Mucosa of descending colon (tissue), 3 donors: Measurements from ENCODE around the gene CDS2. TPM values are rescaled to one million over a fixed set of nuclear protein-coding genes. Genes with fewer than 3 reads are reported as not detected.

Source experiments
- ATAC-seq: fragments of 200-7000 bp; cut with Tn5 transposase; one replicate; pipeline ENCODE4 v1.9.1; 2020; ENCODE audit warnings: mild to moderate bottlenecking, moderate library complexity
- DNase-seq, 3 donors: peaks; one replicate each; pipeline ENCODE4 v3.0.0-alpha.2; 2020
- H3K36me3 ChIP-seq: fragments of 200-600 bp; one replicate; pipeline ENCODE4 v1.8.0; 2021; ENCODE audit warnings: low read depth, mild to moderate bottlenecking
- H3K4me1 ChIP-seq: fragments of 200-600 bp; one replicate; pipeline ENCODE4 v1.8.0; 2021; ENCODE audit warnings: low read depth, mild to moderate bottlenecking
- H3K4me3 ChIP-seq: fragments of 200-600 bp; one replicate; pipeline ENCODE4 v1.8.0; 2021; ENCODE audit warnings: mild to moderate bottlenecking
- H3K9me3 ChIP-seq: fragments of 200-600 bp; one replicate; pipeline ENCODE4 v1.8.0; 2021; ENCODE audit warnings: mild to moderate bottlenecking
- CTCF ChIP-seq: fragments of 200-600 bp; IDR thresholded peaks from one replicate; pipeline ENCODE4 v1.8.0; 2022; ENCODE audit warnings: antibody characterized with exemption, mild to moderate bottlenecking
- intact Hi-C, 2 donors: fragments of 100-400 bp; cut with DNase I in 1 of 2; cut with micrococcal nuclease in 1 of 2; formaldehyde crosslinking; loops; one replicate each; pipeline versions ENCODE4 v1.11.0 to v1.11.1; 2022; cut with DNase I, micrococcal nuclease
- total RNA-seq, 3 donors: library from RNA; stranded (reverse); fragmentation: NEBNext Ultra II Directional in 2 of 3; extraction: Animal tissue kit (Norgen Biotek cat#: 25700) in 2 of 3; gene quantifications; one replicate each; pipeline versions ENCODE4 v1.2.1 to v1.2.4, GENCODE V29; 2021 to 2023
- donor health status: DM: no; HTN: no; CAD: no; lungs with moderate emphysema.
- donor health status: DM: no; HTN: no; CAD: no.
- donor health status: DM: no; HTN: yes; CAD: no.

The CDS2 gene
- total RNA-seq, 3 donors from 2014 or later: 37.9 to 59.5 (median 39.6) TPM

- ATAC-seq: peak; percentile 89
- intact Hi-C loops: no loop called here
- TF ChIP-seq CTCF: no peak
- Histone ChIP-seq H3K9me3 (no peaks in the 10 kb centered on the region), H3K4me1 (no peaks in the 10 kb centered on the region), H3K36me3 (no peaks in the 10 kb centered on the region), H3K4me3 (no peak overlapping the region)
- no peak for DNase-seq
These were observed 85.3 kb downstream of the CDS2 start for GRCh38 chr20:5211803-5212714.

GRCh38 chr20:5212907-5213487 lies 86.2 kb downstream of the CDS2 start:
- H3K4me1 ChIP-seq: no peaks in the 10 kb centered on the region
- H3K9me3 ChIP-seq: no peaks in the 10 kb centered on the region
- ATAC-seq: no peak
- no peak overlapping the region for H3K4me3 ChIP-seq
- DNase-seq: no peak
- no peak for TF ChIP-seq CTCF
- intact Hi-C loops: no loop called here
- H3K36me3 ChIP-seq: no peaks in the 10 kb centered on the region

GRCh38 chr20:5214826-5215225 lies 88.0 kb downstream of the CDS2 start:
- intact Hi-C loops: no loop called here
- Histone ChIP-seq H3K36me3 (no peaks in the 10 kb centered on the region), H3K4me1 (no peaks in the 10 kb centered on the region), H3K4me3 (no peak overlapping the region), H3K9me3 (no peaks in the 10 kb centered on the region)
- TF ChIP-seq CTCF: no peak
- no peak for ATAC-seq
- DNase-seq: no peak

- ATAC-seq (no peak), DNase-seq (no peak)
- intact Hi-C loops: no loop called here
- Histone ChIP-seq H3K9me3 (no peaks in the 10 kb centered on the region), H3K4me1 (no peaks in the 10 kb centered on the region), H3K36me3 (no peaks in the 10 kb centered on the region), H3K4me3 (no peak overlapping the region)
- no peak for TF ChIP-seq CTCF
These were observed 89.0 kb downstream of the CDS2 start for GRCh38 chr20:5215672-5216304.

- Histone ChIP-seq H3K36me3 (no peaks in the 10 kb centered on the region), H3K9me3 (no peaks in the 10 kb centered on the region), H3K4me3 (no peak overlapping the region), H3K4me1 (no peaks in the 10 kb centered on the region)
- intact Hi-C loops: no loop called here
- TF ChIP-seq CTCF: no peak
- ATAC-seq: no peak
- no peak for DNase-seq
These were observed 89.9 kb downstream of the CDS2 start for GRCh38 chr20:5216663-5217062.
